ENCODE data around the gene CCDC50.

GRCh38 chr3:191414286-191414685 is 85.1 kb downstream of the CCDC50 start:
- TF ChIP-seq, protein P1, sequence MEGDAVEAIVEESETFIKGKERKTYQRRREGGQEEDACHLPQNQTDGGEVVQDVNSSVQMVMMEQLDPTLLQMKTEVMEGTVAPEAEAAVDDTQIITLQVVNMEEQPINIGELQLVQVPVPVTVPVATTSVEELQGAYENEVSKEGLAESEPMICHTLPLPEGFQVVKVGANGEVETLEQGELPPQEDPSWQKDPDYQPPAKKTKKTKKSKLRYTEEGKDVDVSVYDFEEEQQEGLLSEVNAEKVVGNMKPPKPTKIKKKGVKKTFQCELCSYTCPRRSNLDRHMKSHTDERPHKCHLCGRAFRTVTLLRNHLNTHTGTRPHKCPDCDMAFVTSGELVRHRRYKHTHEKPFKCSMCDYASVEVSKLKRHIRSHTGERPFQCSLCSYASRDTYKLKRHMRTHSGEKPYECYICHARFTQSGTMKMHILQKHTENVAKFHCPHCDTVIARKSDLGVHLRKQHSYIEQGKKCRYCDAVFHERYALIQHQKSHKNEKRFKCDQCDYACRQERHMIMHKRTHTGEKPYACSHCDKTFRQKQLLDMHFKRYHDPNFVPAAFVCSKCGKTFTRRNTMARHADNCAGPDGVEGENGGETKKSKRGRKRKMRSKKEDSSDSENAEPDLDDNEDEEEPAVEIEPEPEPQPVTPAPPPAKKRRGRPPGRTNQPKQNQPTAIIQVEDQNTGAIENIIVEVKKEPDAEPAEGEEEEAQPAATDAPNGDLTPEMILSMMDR (IDR thresholded peaks at IDR 0.05 in 2 of 3, conservative IDR thresholded peaks at IDR 0.05 in 1 of 3; ENCODE audit: borderline replicate concordance in 1 of 3, insufficient read depth in 1 of 3, low read depth in 2 of 3, low read length in 2 of 3): no peak
- TF ChIP-seq CEBPB (IDR thresholded peaks at IDR 0.05; ENCODE audit: low read depth) (no peak), ZNF274 (IDR thresholded peaks at IDR 0.05; ENCODE audit: low read depth, low read length) (no peak), POLR2A (IDR thresholded peaks at IDR 0.05; ENCODE audit: borderline replicate concordance, extremely low read depth, insufficient read depth, insufficient read length) (no peak), POLR2AphosphoS5 (IDR thresholded peaks at IDR 0.05; ENCODE audit: low read depth, low read length) (no peak), EZH2 (IDR thresholded peaks at IDR 0.05) (no peak)

Data from HCT116 (cell line).